GM23338 (cell line): ENCODE results near the gene BZW2. TPM values are rescaled to one million over a fixed set of nuclear protein-coding genes. Genes with fewer than 3 reads are reported as not detected.

ENCODE experiments used
- ATAC-seq: fragments of 200-7000 bp; cut with Tn5 transposase; 3 replicates; pipeline ENCODE4 v1.9.1; 2020
- DNase-seq: peaks from one replicate; pipeline ENCODE4 v3.0.0-alpha.2; 2015; ENCODE audit warnings: low spot score
- H2AFZ ChIP-seq: fragments of 200-600 bp; sonication (generic); 2 replicates; pipeline ENCODE4 v1.8.0; 2016; ENCODE audit warnings: antibody characterized with exemption, mild to moderate bottlenecking, moderate library complexity
- H3F3A ChIP-seq: fragments of 200-600 bp; sonication (generic); replicated peaks from 2 replicates; pipeline ENCODE4 v1.8.0; 2017; ENCODE audit warnings: antibody characterized with exemption, mixed run types, low read depth
- H3K27ac ChIP-seq: fragments of 200-600 bp; sonication (generic); 2 replicates; pipeline ENCODE4 v1.6.1; 2016; ENCODE audit warnings: low read depth
- H3K27me3 ChIP-seq: fragments of 200-600 bp; sonication (generic); 2 replicates; pipeline ENCODE4 v1.8.0; 2016; ENCODE audit warnings: mild to moderate bottlenecking, mixed run types, moderate library complexity; ENCODE audit not compliant: insufficient read depth
- H3K36me3 ChIP-seq: fragments of 200-600 bp; sonication (generic); 2 replicates; pipeline ENCODE4 v1.8.0; 2016; ENCODE audit warnings: mild to moderate bottlenecking; ENCODE audit not compliant: insufficient read depth
- H3K4me1 ChIP-seq: fragments of 200-600 bp; sonication (generic); 2 replicates; pipeline ENCODE4 v1.8.0; 2016; ENCODE audit warnings: mild to moderate bottlenecking, moderate library complexity; ENCODE audit not compliant: insufficient read depth
- H3K4me2 ChIP-seq: fragments of 200-600 bp; sonication (generic); 2 replicates; pipeline ENCODE4 v1.7.1; 2017; ENCODE audit warnings: mixed run types
- H3K4me3 ChIP-seq: fragments of 200-600 bp; sonication (generic); 2 replicates; pipeline ENCODE4 v1.6.1; 2016; ENCODE audit warnings: mixed run types
- H3K79me2 ChIP-seq: fragments of 200-600 bp; sonication (generic); replicated peaks from 2 replicates; pipeline ENCODE4 v1.8.0; 2017; ENCODE audit warnings: mild to moderate bottlenecking; ENCODE audit not compliant: insufficient read depth
- H3K9me2 ChIP-seq: fragments of 200-600 bp; sonication (generic); 2 replicates; pipeline ENCODE4 v1.8.0; 2017; ENCODE audit not compliant: insufficient read depth
- H4K20me1 ChIP-seq: fragments of 200-600 bp; sonication (generic); replicated peaks from 2 replicates; pipeline ENCODE4 v1.8.0; 2017; ENCODE audit warnings: mild to moderate bottlenecking; ENCODE audit not compliant: insufficient read depth
- H3K27ac Mint-ChIP-seq: 2 replicates; pipeline ENCODE4 v1.8.0; 2020; ENCODE audit warnings: inconsistent platforms, mild to moderate bottlenecking, moderate library complexity, mixed read lengths
- H3K27me3 Mint-ChIP-seq: 3 replicates; pipeline ENCODE4 v1.8.0; 2022; ENCODE audit warnings: low read depth, mild to moderate bottlenecking, moderate library complexity, mixed read lengths, inconsistent platforms; ENCODE audit not compliant: insufficient read depth, poor library complexity
- H3K36me3 Mint-ChIP-seq: 3 replicates; pipeline ENCODE4 v1.8.0; 2021; ENCODE audit warnings: low read depth, mild to moderate bottlenecking, inconsistent platforms, moderate library complexity, mixed read lengths
- H3K4me1 Mint-ChIP-seq: 3 replicates; pipeline ENCODE4 v1.8.0; 2020; ENCODE audit warnings: mild to moderate bottlenecking, inconsistent platforms, mixed read lengths
- H3K4me3 Mint-ChIP-seq: 3 replicates; pipeline ENCODE4 v1.8.0; 2021; ENCODE audit warnings: moderate library complexity, mild to moderate bottlenecking, inconsistent platforms, mixed read lengths
- H3K9me3 Mint-ChIP-seq: 3 replicates; pipeline ENCODE4 v1.8.0; 2020; ENCODE audit warnings: moderate library complexity, mild to moderate bottlenecking, inconsistent platforms, mixed read lengths
- CREB1 ChIP-seq: fragments of 250-450 bp; sonication (Bioruptor Pico); IDR thresholded peaks from 2 replicates; pipeline ENCODE4 v1.5.0; 2020; ENCODE audit warnings: low read depth, mild to moderate bottlenecking, moderate library complexity
- NANOG ChIP-seq: IDR thresholded peaks from 2 replicates; pipeline ENCODE4 v1.6.1; 2016; ENCODE audit warnings: antibody characterized with exemption, borderline replicate concordance
- POLR2AphosphoS5 ChIP-seq: IDR thresholded peaks from 2 replicates; pipeline ENCODE4 v1.6.1; 2016; ENCODE audit warnings: antibody characterized with exemption, low read depth
- STAT1 ChIP-seq: IDR thresholded peaks from one replicate; pipeline ENCODE4 v1.6.1; 2016; ENCODE audit warnings: antibody characterized with exemption; ENCODE audit not compliant: unreplicated experiment
- ZNF114 ChIP-seq: fragments of 250-450 bp; sonication (Bioruptor Pico); IDR thresholded peaks from 2 replicates; pipeline ENCODE4 v1.5.0; 2020; ENCODE audit warnings: mild to moderate bottlenecking, moderate library complexity
- ZNF462 ChIP-seq: fragments of 250-450 bp; sonication (Bioruptor Pico); IDR thresholded peaks from 2 replicates; pipeline ENCODE4 v1.5.0; 2020; ENCODE audit warnings: mild to moderate bottlenecking, moderate library complexity
- polyA plus RNA-seq: library from polyadenylated mRNA; unstranded; fragments of >200 nt; fragmentation: Nextera tagmentation; extraction: Ambion mirVana; gene quantifications from 2 replicates; pipeline ENCODE4 v1.2.1, GENCODE V29; 2016
- total RNA-seq: library from RNA; depleted of rRNA; stranded (reverse); fragments of >200 nt; shearing (Covaris generic); gene quantifications from 2 replicates; pipeline ENCODE4 v1.2.3, GENCODE V29; 2014

The BZW2 gene
- total and polyA plus RNA-seq, 2 experiments from 2014 or later = 88.8 to 108 TPM

- peak; percentile 79 for ATAC-seq
- Histone ChIP-seq H3K36me3 (no peaks in the 10 kb centered on the region), H3K4me2 (no peak overlapping the region), H3K27me3 (no peaks in the 10 kb centered on the region), H3K4me1 (no peaks in the 10 kb centered on the region), H3K79me2 (no peaks in the 10 kb centered on the region), H4K20me1 (no peaks in the 10 kb centered on the region; the same call in 1 of the 2 replicates), H3F3A (no peaks in the 10 kb centered on the region), H2AFZ (no peak overlapping the region), H3K27ac (no peak overlapping the region), H3K4me3 (no peak overlapping the region), H3K9me2 (no peaks in the 10 kb centered on the region)
- Mint-ChIP-seq H3K36me3 (no peaks in the 10 kb centered on the region), H3K4me1 (peaks cover 6% of the 10 kb centered on the region; the same call in 2 of the 3 replicates), H3K9me3 (no peaks in the 10 kb centered on the region), H3K27ac (no peak overlapping the region), H3K27me3 (no peaks in the 10 kb centered on the region), H3K4me3 (no peak overlapping the region)
- TF ChIP-seq CREB1 (CRISPR knock-in tag) (no peak), POLR2AphosphoS5 (no peak), ZNF462 (CRISPR knock-in tag) (peak; percentile 40; the same call in 1 of the 2 replicates)
- DNase-seq = peak; percentile 74
Measured at GRCh38 chr7:16630654-16631053, 15.3 kb upstream of the BZW2 start.

GRCh38 chr7:16634271-16634738 is 11.7 kb upstream of the BZW2 start:
- Histone ChIP-seq H3K4me1 (no peaks in the 10 kb centered on the region; the same call in 1 of the 2 replicates), H4K20me1 (no peaks in the 10 kb centered on the region; the same call in 1 of the 2 replicates), H3K9me2 (no peaks in the 10 kb centered on the region), H3K4me2 (no peak overlapping the region), H2AFZ (no peak overlapping the region), H3K4me3 (no peak overlapping the region), H3K36me3 (no peaks in the 10 kb centered on the region), H3F3A (no peaks in the 10 kb centered on the region), H3K79me2 (no peaks in the 10 kb centered on the region), H3K27me3 (no peaks in the 10 kb centered on the region), H3K27ac (no peak overlapping the region)
- no peaks in the 10 kb centered on the region for H3K9me3 Mint-ChIP-seq
- ATAC-seq = no peak
- no peaks in the 10 kb centered on the region for H3K27me3 Mint-ChIP-seq
- peaks cover 23% of the 10 kb centered on the region; the same call in 2 of the 3 replicates for H3K4me1 Mint-ChIP-seq
- 0 out of 2 replicates have a peak overlapping the region, but pooled peaks have one; percentile 19 for H3K27ac Mint-ChIP-seq
- DNase-seq = no peak
- no peaks in the 10 kb centered on the region for H3K36me3 Mint-ChIP-seq
- no peak overlapping the region for H3K4me3 Mint-ChIP-seq
- TF ChIP-seq STAT1 (no peak), NANOG (no peak), ZNF114 (no peak), CREB1 (CRISPR knock-in tag) (no peak), ZNF462 (CRISPR knock-in tag) (no peak)
